Measurements from ENCODE around the gene PRAF2.
A peak's percentile ranks its signal among the peaks of the same experiment; 100 is the strongest.

Gene PRAF2

GRCh38 chrX:49108641-49109040, 34.8 kb upstream of the PRAF2 start:
- Histone ChIP-seq H3K27ac (no peak overlapping the region), H3K4me1 (ENCODE audit: low read depth, poor library complexity, severe bottlenecking) (no peaks in the 10 kb centered on the region), H3K9ac (no peak overlapping the region), H4K20me1 (ENCODE audit: insufficient read depth) (no peaks in the 10 kb centered on the region), H3K27me3 (ENCODE audit: insufficient read depth, low read depth) (no peaks in the 10 kb centered on the region), H3K4me3 (IDR thresholded peaks at IDR 0.05; ENCODE audit: insufficient read depth, low read depth, low read length) (no peak overlapping the region), H3K36me3 (ENCODE audit: insufficient read depth) (no peaks in the 10 kb centered on the region), H3K79me2 (ENCODE audit: insufficient read depth, low read depth) (no peaks in the 10 kb centered on the region), H3K4me2 (no peak overlapping the region), H2AFZ (ENCODE audit: low read depth) (no peak overlapping the region)
- TF ChIP-seq CTCF (conservative IDR thresholded peaks at IDR 0.05; ENCODE audit: low read depth, low read length): no peak

- Histone ChIP-seq H3K27ac (no peak overlapping the region), H3K4me3 (IDR thresholded peaks at IDR 0.05; ENCODE audit: insufficient read depth, low read depth, low read length) (no peak overlapping the region), H3K36me3 (ENCODE audit: insufficient read depth) (no peaks in the 10 kb centered on the region), H2AFZ (ENCODE audit: low read depth) (no peak overlapping the region), H4K20me1 (ENCODE audit: insufficient read depth) (no peaks in the 10 kb centered on the region), H3K79me2 (ENCODE audit: insufficient read depth, low read depth) (no peaks in the 10 kb centered on the region), H3K27me3 (ENCODE audit: insufficient read depth, low read depth) (no peaks in the 10 kb centered on the region), H3K4me1 (ENCODE audit: low read depth, poor library complexity, severe bottlenecking) (no peaks in the 10 kb centered on the region), H3K9ac (no peak overlapping the region), H3K4me2 (no peak overlapping the region)
- peak; percentile 62; the same call in 1 of the 2 replicates for TF ChIP-seq CTCF (conservative IDR thresholded peaks at IDR 0.05; ENCODE audit: low read depth, low read length)
Observed at GRCh38 chrX:49106930-49107329, 33.1 kb upstream of the PRAF2 start.

GRCh38 chrX:49106296-49106695, 32.5 kb upstream of the PRAF2 start:
- Histone ChIP-seq H3K4me3 (IDR thresholded peaks at IDR 0.05; ENCODE audit: insufficient read depth, low read depth, low read length) (no peak overlapping the region), H3K9ac (no peak overlapping the region), H3K4me1 (ENCODE audit: low read depth, poor library complexity, severe bottlenecking) (no peaks in the 10 kb centered on the region), H3K4me2 (no peak overlapping the region), H3K27ac (no peak overlapping the region), H3K36me3 (ENCODE audit: insufficient read depth) (no peaks in the 10 kb centered on the region), H3K79me2 (ENCODE audit: insufficient read depth, low read depth) (no peaks in the 10 kb centered on the region), H2AFZ (ENCODE audit: low read depth) (no peak overlapping the region), H4K20me1 (ENCODE audit: insufficient read depth) (no peaks in the 10 kb centered on the region), H3K27me3 (ENCODE audit: insufficient read depth, low read depth) (no peaks in the 10 kb centered on the region)
- TF ChIP-seq CTCF (conservative IDR thresholded peaks at IDR 0.05; ENCODE audit: low read depth, low read length): no peak

- no peak overlapping the region for H3K4me2 ChIP-seq
- H3K4me1 ChIP-seq (ENCODE audit: low read depth, poor library complexity, severe bottlenecking): no peaks in the 10 kb centered on the region
- no peak overlapping the region for H3K9ac ChIP-seq
- H3K27ac ChIP-seq: no peak overlapping the region
- TF ChIP-seq CTCF (conservative IDR thresholded peaks at IDR 0.05; ENCODE audit: low read depth, low read length): no peak
- no peaks in the 10 kb centered on the region for H3K79me2 ChIP-seq (ENCODE audit: insufficient read depth, low read depth)
- no peaks in the 10 kb centered on the region for H3K36me3 ChIP-seq (ENCODE audit: insufficient read depth)
- H3K27me3 ChIP-seq (ENCODE audit: insufficient read depth, low read depth): no peaks in the 10 kb centered on the region
- H4K20me1 ChIP-seq (ENCODE audit: insufficient read depth): no peaks in the 10 kb centered on the region
- no peak overlapping the region for H2AFZ ChIP-seq (ENCODE audit: low read depth)
- H3K4me3 ChIP-seq (IDR thresholded peaks at IDR 0.05; ENCODE audit: insufficient read depth, low read depth, low read length): no peak overlapping the region
Observed at GRCh38 chrX:49103637-49104036, 29.8 kb upstream of the PRAF2 start.
